ENCODE data around the gene TYW1B.
"Not testable (repeated sequence)": the region's sequence is repeated elsewhere in the genome, so short reads cannot be mapped to it uniquely, and the experiment has no call there.

The TYW1B gene

GRCh38 chr7:72697066-72697465, 130.9 kb downstream of the TYW1B start:
- DNase-seq (ENCODE audit: low spot score), result not testable (repeated sequence)

GRCh38 chr7:72696643-72697042, 131.4 kb downstream of the TYW1B start:
- not testable (repeated sequence) for DNase-seq (ENCODE audit: low spot score)

- not testable (repeated sequence) for DNase-seq (ENCODE audit: low spot score)
These were observed 132.5 kb downstream of the TYW1B start for GRCh38 chr7:72695482-72695881.

- DNase-seq (ENCODE audit: low spot score), result not testable (repeated sequence)
These were observed 136.6 kb downstream of the TYW1B start for GRCh38 chr7:72691442-72691841.

GRCh38 chr7:72690177-72690576, 137.8 kb downstream of the TYW1B start:
- not testable (repeated sequence) for DNase-seq (ENCODE audit: low spot score)

- not testable (repeated sequence) for DNase-seq (ENCODE audit: low spot score)
These were observed 138.7 kb downstream of the TYW1B start for GRCh38 chr7:72689344-72689743.

GRCh38 chr7:72681211-72681610, 146.8 kb downstream of the TYW1B start:
- not testable (repeated sequence) for DNase-seq (ENCODE audit: low spot score)

GRCh38 chr7:72676880-72677279, 151.1 kb downstream of the TYW1B start:
- DNase-seq (ENCODE audit: low spot score), result not testable (repeated sequence)

GRCh38 chr7:72676086-72676690, 151.8 kb downstream of the TYW1B start:
- DNase-seq (ENCODE audit: low spot score), result peak; percentile 46

GRCh38 chr7:72675686-72676085, 152.3 kb downstream of the TYW1B start:
- not testable (repeated sequence) for DNase-seq (ENCODE audit: low spot score)

GRCh38 chr7:72674394-72674793, 153.6 kb downstream of the TYW1B start:
- no peak for DNase-seq (ENCODE audit: low spot score)

- not testable (repeated sequence) for DNase-seq (ENCODE audit: low spot score)
These were observed 157.2 kb downstream of the TYW1B start for GRCh38 chr7:72670850-72671249.

- DNase-seq (ENCODE audit: low spot score), result not testable (repeated sequence)
These were observed 159.6 kb downstream of the TYW1B start for GRCh38 chr7:72668435-72668834.

- not testable (repeated sequence) for DNase-seq (ENCODE audit: low spot score)
These were observed 161.0 kb downstream of the TYW1B start for GRCh38 chr7:72667049-72667448.

GRCh38 chr7:72648574-72648973, 179.4 kb downstream of the TYW1B start:
- DNase-seq (ENCODE audit: low spot score), result not testable (repeated sequence)

GRCh38 chr7:72643708-72644107, 184.3 kb downstream of the TYW1B start:
- DNase-seq (ENCODE audit: low spot score), result not testable (repeated sequence)

GRCh38 chr7:72641485-72642248, 186.3 kb downstream of the TYW1B start:
- not testable (repeated sequence) for DNase-seq (ENCODE audit: low spot score)

GRCh38 chr7:72640740-72641139, 187.3 kb downstream of the TYW1B start:
- not testable (repeated sequence) for DNase-seq (ENCODE audit: low spot score)

- not testable (repeated sequence) for DNase-seq (ENCODE audit: low spot score)
These were observed 192.6 kb downstream of the TYW1B start for GRCh38 chr7:72635273-72635908.

GRCh38 chr7:72632765-72633292, 195.2 kb downstream of the TYW1B start:
- peak; percentile 5 for DNase-seq (ENCODE audit: low spot score)

- not testable (repeated sequence) for DNase-seq (ENCODE audit: low spot score)
These were observed 199.6 kb downstream of the TYW1B start for GRCh38 chr7:72628375-72628774.

- not testable (repeated sequence) for DNase-seq (ENCODE audit: low spot score)
These were observed 201.5 kb downstream of the TYW1B start for GRCh38 chr7:72626428-72627011.

Data from LoVo (cell line).